IMR-90 (cell line): ENCODE data around the gene OCEL1. TPM values are rescaled to one million over a fixed set of nuclear protein-coding genes. Genes with fewer than 3 reads are reported as not detected.

Experiments
- ATAC-seq: fragments of 200-7000 bp; cut with Tn5 transposase; 2 replicates; pipeline ENCODE4 v1.9.1; 2020; ENCODE audit warnings: low read depth, mild to moderate bottlenecking, moderate library complexity
- BruUV-seq: library from RNA; stranded (reverse); fragments of 400-500 nt; replicated peaks from 2 replicates; lab custom pipeline; 2021; lab: Mats Ljungman, UMichigan
- CTCF ChIA-PET: fragments of 300-600 bp; formaldehyde crosslinking; extraction: SDS; loops from one replicate; lab custom pipeline; 2021; ENCODE audit warnings: antibody characterized with exemption; lab: Yijun Ruan, JAX
- POLR2A ChIA-PET: fragments of 300-600 bp; sonication (Branson Sonifier 250); formaldehyde crosslinking; loops from one replicate; lab custom pipeline; 2022; ENCODE audit warnings: antibody characterized with exemption; ENCODE audit not compliant: unreplicated experiment; lab: Charles Lee
- DNase-seq: peaks from one replicate; pipeline ENCODE4 v3.0.0; 2013
- H2AFZ ChIP-seq: replicated peaks from 2 replicates; pipeline ENCODE3; 2013; ENCODE audit warnings: low read length, mild to moderate bottlenecking; ENCODE audit not compliant: poor library complexity
- H2AK5ac ChIP-seq: 2 replicates; pipeline ENCODE4 v1.6.1; 2013; ENCODE audit warnings: low read depth, low read length, inconsistent platforms
- H2AK9ac ChIP-seq: replicated peaks from 2 replicates; pipeline ENCODE3; 2013; ENCODE audit warnings: mild to moderate bottlenecking, low read depth, low read length, moderate library complexity; ENCODE audit not compliant: poor library complexity
- H2BK120ac ChIP-seq: 2 replicates; pipeline ENCODE4 v1.6.1; 2013; ENCODE audit warnings: low read depth, low read length, inconsistent platforms
- H2BK15ac ChIP-seq: 3 replicates; pipeline ENCODE4 v1.6.1; 2013; ENCODE audit warnings: low read depth, low read length, inconsistent platforms
- H2BK20ac ChIP-seq: 2 replicates; pipeline ENCODE4 v1.6.1; 2013; ENCODE audit warnings: low read depth, mild to moderate bottlenecking, inconsistent platforms, low read length, moderate library complexity
- H2BK5ac ChIP-seq: 2 replicates; pipeline ENCODE4 v1.6.1; 2013; ENCODE audit warnings: mild to moderate bottlenecking, low read depth, low read length, inconsistent platforms; ENCODE audit not compliant: poor library complexity, severe bottlenecking
- H3K14ac ChIP-seq: replicated peaks from 2 replicates; pipeline ENCODE4 v1.6.1; 2013; ENCODE audit warnings: low read depth, low read length, inconsistent platforms
- H3K18ac ChIP-seq: 2 replicates; pipeline ENCODE4 v1.6.1; 2013; ENCODE audit warnings: low read depth, low read length, control low read depth
- H3K23ac ChIP-seq: 2 replicates; pipeline ENCODE4 v1.6.1; 2013; ENCODE audit warnings: low read depth, low read length, inconsistent platforms
- H3K27ac ChIP-seq: 2 replicates; pipeline ENCODE4 v1.5.1; 2013; ENCODE audit warnings: mild to moderate bottlenecking, control low read depth, low read length; ENCODE audit not compliant: insufficient read depth
- H3K27me3 ChIP-seq: 2 replicates; pipeline ENCODE4 v1.6.1; 2013; ENCODE audit warnings: low read length; ENCODE audit not compliant: control insufficient read depth, insufficient read depth
- H3K36me3 ChIP-seq: 2 replicates; pipeline ENCODE4 v1.6.1; 2013; ENCODE audit warnings: low read length, mixed read lengths; ENCODE audit not compliant: control insufficient read depth, insufficient read depth
- H3K4ac ChIP-seq: 2 replicates; pipeline ENCODE4 v1.6.1; 2013; ENCODE audit warnings: low read depth, low read length, inconsistent platforms
- H3K4me1 ChIP-seq: 2 replicates; pipeline ENCODE4 v1.6.1; 2013; ENCODE audit warnings: low read length, mixed read lengths; ENCODE audit not compliant: control insufficient read depth, insufficient read depth
- H3K4me2 ChIP-seq: 2 replicates; pipeline ENCODE4 v1.6.1; 2013; ENCODE audit warnings: low read depth, mild to moderate bottlenecking, control low read depth, low read length, moderate library complexity
- H3K4me3 ChIP-seq: 2 replicates; pipeline ENCODE4 v1.5.1; 2013; ENCODE audit warnings: low read depth, mild to moderate bottlenecking, control low read depth, low read length, moderate library complexity; ENCODE audit not compliant: insufficient read depth
- H3K56ac ChIP-seq: 2 replicates; pipeline ENCODE4 v1.6.1; 2013; ENCODE audit warnings: low read length, inconsistent platforms; ENCODE audit not compliant: insufficient read depth; ENCODE audit errors: extremely low read depth
- H3K79me1 ChIP-seq, 2 experiments: 2 replicates each; pipeline ENCODE4 v1.6.1; 2013; ENCODE audit warnings: low read length in 2 of 2, inconsistent platforms in 1 of 2, low read depth in 1 of 2
- H3K9ac ChIP-seq: 2 replicates; pipeline ENCODE4 v1.6.1; 2013; ENCODE audit warnings: low read depth, low read length, control low read depth
- H3K9me1 ChIP-seq: 2 replicates; pipeline ENCODE4 v1.6.1; 2013; ENCODE audit warnings: low read length, inconsistent platforms; ENCODE audit not compliant: insufficient read depth
- H3K9me3 ChIP-seq: 2 replicates; pipeline ENCODE4 v1.6.1; 2013; ENCODE audit warnings: low read length; ENCODE audit not compliant: control insufficient read depth, insufficient read depth
- H4K20me1 ChIP-seq: 2 replicates; pipeline ENCODE4 v1.6.1; 2013; ENCODE audit warnings: low read length, inconsistent platforms; ENCODE audit not compliant: insufficient read depth
- H4K5ac ChIP-seq: 2 replicates; pipeline ENCODE4 v1.6.1; 2013; ENCODE audit warnings: mild to moderate bottlenecking, low read depth, low read length, control low read depth
- H4K8ac ChIP-seq, 2 experiments: 2 replicates each; pipeline ENCODE4 v1.6.1; 2013; ENCODE audit warnings: low read depth in 2 of 2, low read length in 2 of 2, control low read depth in 1 of 2, inconsistent platforms in 1 of 2
- H4K91ac ChIP-seq: 2 replicates; pipeline ENCODE4 v1.6.1; 2013; ENCODE audit warnings: low read depth, low read length, inconsistent platforms; ENCODE audit not compliant: insufficient read depth
- CEBPB ChIP-seq: IDR thresholded peaks from 2 replicates; pipeline ENCODE4 v1.6.1; 2012; ENCODE audit warnings: low read depth, low read length, improper control_type of control experiment
- MXI1 ChIP-seq: IDR thresholded peaks from 2 replicates; pipeline ENCODE4 v1.6.1; 2012; ENCODE audit warnings: low read depth, mild to moderate bottlenecking, low read length, moderate library complexity, borderline replicate concordance
- NFE2L2 ChIP-seq: fragments of 150-350 bp; IDR thresholded peaks from 2 replicates; pipeline ENCODE4 v1.6.1; 2016; ENCODE audit warnings: low read depth, mild to moderate bottlenecking, low read length
- POLR2A ChIP-seq: IDR thresholded peaks from 2 replicates; pipeline ENCODE4 v1.6.1; 2012; ENCODE audit warnings: mild to moderate bottlenecking, low read depth, low read length
- WGBS, 2 experiments: methylation state at CpG; one replicate each; pipeline versions ENCODE4 v1.1.5 to v1.1.7; 2013; ENCODE audit warnings: missing lambda C conversion rate in 2 of 2; ENCODE audit not compliant: insufficient read length in 1 of 2; ENCODE audit errors: extremely low coverage in 2 of 2; 5-methylcytosine and 5-hydroxymethylcytosine counted together
- dilution Hi-C: fragments of 300-500 bp; cut with HindIII; formaldehyde crosslinking; loops from one replicate; pipeline ENCODE4 v1.14.3; 2018; ENCODE audit warnings: low sequenced_read_pairs; ENCODE audit not compliant: unreplicated experiment
- in situ Hi-C: fragments of 300-500 bp; cut with MboI; formaldehyde crosslinking; loops from 3 replicates; pipeline ENCODE4 v1.14.3; 2019; ENCODE audit warnings: low sequenced_read_pairs, inconsistent platforms, mixed read lengths
- intact Hi-C: fragments of 100-400 bp; cut with micrococcal nuclease; formaldehyde crosslinking; loops from 2 replicates; pipeline ENCODE4 v1.10.0; 2022
- polyA plus RNA-seq, 3 experiments: library from polyadenylated mRNA; depleted of rRNA; stranded (reverse); fragments of >200 nt; gene quantifications; 2 replicates each; pipeline ENCODE4 v1.2.3, GENCODE V29; 2012; ENCODE audit warnings: low replicate concordance in 1 of 3
- total RNA-seq: library from RNA; depleted of rRNA; stranded (reverse); fragments of >200 nt; gene quantifications from 2 replicates; pipeline ENCODE4 v1.2.3, GENCODE V29; 2012

Gene OCEL1
- total and polyA plus RNA-seq, 2 of the 4 experiments (the other 2 are of a cell fraction) = 1.1 to 7.2 TPM

DNA sequence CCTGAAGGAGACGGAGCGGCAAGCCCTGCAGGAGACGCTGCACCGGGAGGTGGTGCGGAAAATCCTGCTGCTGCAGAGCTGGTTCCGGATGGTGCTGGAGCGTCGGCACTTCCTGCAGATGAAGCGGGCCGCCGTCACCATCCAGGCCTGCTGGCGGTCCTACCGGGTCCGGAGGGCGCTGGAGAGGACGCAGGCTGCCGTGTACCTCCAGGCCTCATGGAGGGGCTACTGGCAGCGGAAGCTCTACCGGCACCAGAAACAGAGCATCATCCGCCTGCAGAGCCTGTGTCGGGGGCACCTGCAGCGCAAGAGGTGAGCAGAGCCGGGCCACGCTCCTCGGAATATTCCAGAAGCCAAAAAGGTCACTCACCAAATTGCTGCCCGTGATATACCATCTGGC is 33.3 kb upstream of the OCEL1 start:
- no peak overlapping the region for H2BK5ac ChIP-seq
- ChIA-PET POLR2A (no interaction called here), CTCF (no interaction called here)
- no peak overlapping the region for H3K4ac ChIP-seq
- H3K27me3 ChIP-seq = no peaks in the 10 kb centered on the region
- H3K9ac ChIP-seq = no peak overlapping the region
- H2BK20ac ChIP-seq = no peak overlapping the region
- intact Hi-C loops (no loop called here), dilution Hi-C loops (no loop called here), in situ Hi-C loops (no loop called here)
- H3K9me1 ChIP-seq = no peaks in the 10 kb centered on the region; the same call in 1 of the 2 replicates
- no peaks in the 10 kb centered on the region for H3K9me3 ChIP-seq
- WGBS, 2 experiments = 99% methylated on average over 19 of the region's 26 CpGs; no CpG with 5 or more reads in 1 of the 2 experiments
- no peak overlapping the region for H4K8ac ChIP-seq
- no peaks in the 10 kb centered on the region for H3K4me1 ChIP-seq
- H2AFZ ChIP-seq = no peak overlapping the region
- H4K5ac ChIP-seq = no peak overlapping the region
- ATAC-seq (no peak), DNase-seq (no peak)
- H3K27ac ChIP-seq = no peak overlapping the region
- H2AK5ac ChIP-seq = no peak overlapping the region
- H3K56ac ChIP-seq = no peak overlapping the region
- H4K91ac ChIP-seq = no peak overlapping the region
- H4K20me1 ChIP-seq = no peaks in the 10 kb centered on the region
- no peak overlapping the region for H3K14ac ChIP-seq
- peaks cover 3 to 18% of the 10 kb centered on the region in 2 experiments; a peak in 3 of 4 replicates for H3K79me1 ChIP-seq
- no TSS peak for BruUV-seq
- H3K4me2 ChIP-seq = no peak overlapping the region
- no peak overlapping the region for H2BK120ac ChIP-seq
- H2AK9ac ChIP-seq = no peak overlapping the region
- TF ChIP-seq CEBPB (no peak), MXI1 (no peak), NFE2L2 (no peak), POLR2A (no peak)
- H3K4me3 ChIP-seq = no peak overlapping the region
- H2BK15ac ChIP-seq = no peak overlapping the region
- H3K18ac ChIP-seq = no peak overlapping the region
- peaks cover 75% of the 10 kb centered on the region for H3K36me3 ChIP-seq
- no peak overlapping the region for H3K23ac ChIP-seq
